ENCODE results near the gene STYXL2. TPM values are rescaled to one million over a fixed set of nuclear protein-coding genes. Genes with fewer than 3 reads are reported as not detected.

The STYXL2 gene
- total RNA-seq, 3 donors from 2014 or later (not counting 1 experiment from before 2014, with no cell fraction given), result not detected

GRCh38 chr1:167090314-167090942 is 3.4 kb upstream of the STYXL2 start, which contains the start of gene GPA33:
Gene GPA33, minus strand, starts transcription at chr1:167090377. Its CDS starts 90 bp downstream, at chr1:167090287.
- ATAC-seq (peak; percentile 91 to 93 (median 91)), DNase-seq (peak in 1 of 2 donors; percentile 75)
- H3K27ac ChIP-seq (ENCODE audit: low read length), result peak within 1 kb of the TSS; percentile 86
- intact Hi-C loops (cut with micrococcal nuclease), result loop anchor here (2.0 kb wide), 1 partner anchor 14 kb away; no protein-coding TSS in a partner anchor
- no peaks in the 10 kb centered on the region for H3K36me3 ChIP-seq (ENCODE audit: control insufficient read depth, insufficient read depth, low read length)
- H3K27me3 ChIP-seq (ENCODE audit: control insufficient read depth, insufficient read depth, low read length), result no peaks in the 10 kb centered on the region
- H3K9me3 ChIP-seq (ENCODE audit: control insufficient read depth, insufficient read depth, low read length), result no peaks in the 10 kb centered on the region
- H3K36me3 Mint-ChIP-seq, result no peaks in the 10 kb centered on the region
- TF ChIP-seq CTCF (IDR thresholded peaks at IDR 0.05), result no peak
- peak within 1 kb of the TSS; percentile 98 for H3K27ac Mint-ChIP-seq
- no peak within 1 kb of the TSS for H3K4me3 ChIP-seq (ENCODE audit: low read length)
- H3K4me1 ChIP-seq (ENCODE audit: control insufficient read depth, insufficient read depth, low read length), result peaks cover 21% of the 10 kb centered on the region
- WGBS (ENCODE audit: insufficient coverage), result no CpG with 5 or more reads among the region's 1 CpG
- no peaks in the 10 kb centered on the region for H3K27me3 Mint-ChIP-seq (ENCODE audit: low read depth in 2 of 2)
- peaks cover 32 to 35% of the 10 kb centered on the region in 2 donors for H3K4me1 Mint-ChIP-seq
- no peaks in the 10 kb centered on the region for H3K9me3 Mint-ChIP-seq
- H3K4me3 Mint-ChIP-seq, result peak within 1 kb of the TSS; percentile 80

- no peak for TF ChIP-seq CTCF (IDR thresholded peaks at IDR 0.05)
- H3K27ac Mint-ChIP-seq, result peak overlapping the region in 1 of 2 donors; percentile 18
- H3K4me3 Mint-ChIP-seq, result no peak overlapping the region
- no CpG with 5 or more reads among the region's 1 CpG for whole genome bisulfite sequencing (ENCODE audit: insufficient coverage)
- H3K27me3 ChIP-seq (ENCODE audit: control insufficient read depth, insufficient read depth, low read length), result no peaks in the 10 kb centered on the region
- no peak overlapping the region for H3K27ac ChIP-seq (ENCODE audit: low read length)
- H3K4me1 Mint-ChIP-seq, result peaks cover 25 to 32% of the 10 kb centered on the region in 2 donors
- ATAC-seq, result no peak
- peaks cover 21% of the 10 kb centered on the region for H3K4me1 ChIP-seq (ENCODE audit: control insufficient read depth, insufficient read depth, low read length)
- no peaks in the 10 kb centered on the region for H3K9me3 Mint-ChIP-seq
- H3K36me3 Mint-ChIP-seq, result no peaks in the 10 kb centered on the region
- H3K9me3 ChIP-seq (ENCODE audit: control insufficient read depth, insufficient read depth, low read length), result no peaks in the 10 kb centered on the region
- no peaks in the 10 kb centered on the region for H3K27me3 Mint-ChIP-seq (ENCODE audit: low read depth in 2 of 2)
- no peak for DNase-seq
- H3K4me3 ChIP-seq (ENCODE audit: low read length), result no peak overlapping the region
- intact Hi-C loops (cut with micrococcal nuclease), result no loop called here
- H3K36me3 ChIP-seq (ENCODE audit: control insufficient read depth, insufficient read depth, low read length), result no peaks in the 10 kb centered on the region
Observed at GRCh38 chr1:167092653-167093052, 1.2 kb upstream of the STYXL2 start.

GRCh38 chr1:167094690-167095089 is 815 bp downstream of the STYXL2 start:
- Mint-ChIP-seq H3K36me3 (no peaks in the 10 kb centered on the region), H3K9me3 (no peaks in the 10 kb centered on the region)
- WGBS (ENCODE audit: insufficient coverage), result 95% methylated on average over 7 of the region's 8 CpGs

More at GRCh38 chr1:167094690-167095089, 815 bp downstream of the STYXL2 start:
- Mint-ChIP-seq H3K4me1 (peaks cover 16 to 25% of the 10 kb centered on the region in 2 donors), H3K4me3 (no peak overlapping the region), H3K27ac (no peak overlapping the region), H3K27me3 (ENCODE audit: low read depth in 2 of 2) (peaks cover 0 to 2% of the 10 kb centered on the region in 2 donors)
- no peak overlapping the region for H3K27ac ChIP-seq (ENCODE audit: low read length)
- intact Hi-C loops (cut with micrococcal nuclease), result no loop called here
- peaks cover 12% of the 10 kb centered on the region for H3K4me1 ChIP-seq (ENCODE audit: control insufficient read depth, insufficient read depth, low read length)
- H3K36me3 ChIP-seq (ENCODE audit: control insufficient read depth, insufficient read depth, low read length), result no peaks in the 10 kb centered on the region
- no peak overlapping the region for H3K4me3 ChIP-seq (ENCODE audit: low read length)
- ATAC-seq, result no peak
- no peak for TF ChIP-seq CTCF (IDR thresholded peaks at IDR 0.05)
- no peaks in the 10 kb centered on the region for H3K27me3 ChIP-seq (ENCODE audit: control insufficient read depth, insufficient read depth, low read length)
- no peak for DNase-seq
- no peaks in the 10 kb centered on the region for H3K9me3 ChIP-seq (ENCODE audit: control insufficient read depth, insufficient read depth, low read length)
